Subcutaneous adipose tissue (tissue), 4 donors: ENCODE data around the gene TGFBI. TPM values are rescaled to one million over a fixed set of nuclear protein-coding genes. Genes with fewer than 3 reads are reported as not detected.

Source experiments
- CTCF ChIP-seq: fragments of 450-650 bp; IDR thresholded peaks from one replicate; pipeline ENCODE4 v1.5.1; 2016; ENCODE audit warnings: low read depth, mild to moderate bottlenecking, control low read depth, antibody characterized with exemption, moderate library complexity
- total RNA-seq, 4 donors: library from RNA; depleted of rRNA; stranded (reverse); fragments of >200 nt; gene quantifications; one replicate each; pipeline ENCODE4 v1.1.0, GENCODE V29; 2016

Gene TGFBI
- total RNA-seq, 4 donors from 2014 or later: 133 to 240 (median 164) TPM

DNA sequence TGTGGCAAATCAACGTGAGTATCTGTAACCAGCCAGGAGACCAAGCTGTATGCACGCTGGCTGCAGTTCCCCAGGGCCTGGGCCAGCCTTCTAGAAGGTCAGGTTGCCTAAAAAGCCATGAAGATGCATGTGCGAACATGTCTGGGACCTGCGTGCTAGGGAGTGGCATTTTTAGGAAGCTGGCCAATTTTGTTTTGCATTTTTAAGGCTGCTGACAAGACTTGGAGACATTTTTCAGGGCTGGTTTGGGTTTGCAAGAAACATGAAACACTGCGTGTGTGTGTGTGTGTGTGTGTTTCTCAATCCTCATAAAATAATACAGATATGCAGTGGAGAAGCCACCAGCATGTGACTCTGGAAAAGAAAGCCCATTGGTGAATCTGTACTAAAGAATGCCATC lies 5.1 kb downstream of the TGFBI start:
- no peak for TF ChIP-seq CTCF

GRCh38 chr5:136034492-136034891 lies 5.7 kb downstream of the TGFBI start:
- no peak for TF ChIP-seq CTCF

- no peak for TF ChIP-seq CTCF
These were observed 6.2 kb downstream of the TGFBI start for GRCh38 chr5:136034984-136035383.

- no peak for TF ChIP-seq CTCF
These were observed 7.0 kb downstream of the TGFBI start for GRCh38 chr5:136035837-136036236.

GRCh38 chr5:136036293-136036911 lies 7.6 kb downstream of the TGFBI start:
- no peak for TF ChIP-seq CTCF

- no peak for TF ChIP-seq CTCF
These were observed 8.4 kb downstream of the TGFBI start for GRCh38 chr5:136037001-136037705.

- no peak for TF ChIP-seq CTCF
These were observed 9.8 kb downstream of the TGFBI start for GRCh38 chr5:136038635-136039034.
